ENCODE measurements around the gene GPR26.

GPR26 gene

GRCh38 chr10:123645016-123645415 lies 21.1 kb upstream of the GPR26 start:
- H3K27ac ChIP-seq (ENCODE audit: low read depth in 2 of 2, low read length in 2 of 2), result no peak overlapping the region
- H3K27me3 ChIP-seq (ENCODE audit: control insufficient read depth in 2 of 2, insufficient read depth in 2 of 2, low read length in 2 of 2), result no peaks in the 10 kb centered on the region
- H3K36me3 ChIP-seq (ENCODE audit: control insufficient read depth in 2 of 2, insufficient read depth in 2 of 2, low read length in 2 of 2), result no peaks in the 10 kb centered on the region
- H3K9me3 ChIP-seq (ENCODE audit: control insufficient read depth in 2 of 2, low read length in 2 of 2), result no peaks in the 10 kb centered on the region
- no peak overlapping the region for H3K9ac ChIP-seq (ENCODE audit: low read depth in 1 of 2, low read length in 2 of 2)
- no peak overlapping the region for H3K4me3 ChIP-seq (ENCODE audit: low read length in 2 of 2)
- no peaks in the 10 kb centered on the region for H3K4me1 ChIP-seq (ENCODE audit: control insufficient read depth in 2 of 2, insufficient read depth in 2 of 2, low read length in 2 of 2)

- Histone ChIP-seq H3K36me3 (ENCODE audit: control insufficient read depth in 2 of 2, insufficient read depth in 2 of 2, low read length in 2 of 2) (no peaks in the 10 kb centered on the region), H3K9ac (ENCODE audit: low read depth in 1 of 2, low read length in 2 of 2) (no peak overlapping the region), H3K4me3 (ENCODE audit: low read length in 2 of 2) (no peak overlapping the region), H3K4me1 (ENCODE audit: control insufficient read depth in 2 of 2, insufficient read depth in 2 of 2, low read length in 2 of 2) (no peaks in the 10 kb centered on the region), H3K27ac (ENCODE audit: low read depth in 2 of 2, low read length in 2 of 2) (no peak overlapping the region), H3K27me3 (ENCODE audit: control insufficient read depth in 2 of 2, insufficient read depth in 2 of 2, low read length in 2 of 2) (no peaks in the 10 kb centered on the region), H3K9me3 (ENCODE audit: control insufficient read depth in 2 of 2, low read length in 2 of 2) (no peaks in the 10 kb centered on the region)
These were observed 20.5 kb upstream of the GPR26 start for GRCh38 chr10:123645615-123646014.

- H3K27me3 ChIP-seq (ENCODE audit: control insufficient read depth in 2 of 2, insufficient read depth in 2 of 2, low read length in 2 of 2), result no peaks in the 10 kb centered on the region
- no peaks in the 10 kb centered on the region for H3K36me3 ChIP-seq (ENCODE audit: control insufficient read depth in 2 of 2, insufficient read depth in 2 of 2, low read length in 2 of 2)
- H3K27ac ChIP-seq (ENCODE audit: low read depth in 2 of 2, low read length in 2 of 2), result no peak overlapping the region
- no peaks in the 10 kb centered on the region for H3K4me1 ChIP-seq (ENCODE audit: control insufficient read depth in 2 of 2, insufficient read depth in 2 of 2, low read length in 2 of 2)
- H3K9me3 ChIP-seq (ENCODE audit: control insufficient read depth in 2 of 2, low read length in 2 of 2), result no peaks in the 10 kb centered on the region
- no peak overlapping the region for H3K4me3 ChIP-seq (ENCODE audit: low read length in 2 of 2)
- no peak overlapping the region for H3K9ac ChIP-seq (ENCODE audit: low read depth in 1 of 2, low read length in 2 of 2)
These were observed 17.6 kb upstream of the GPR26 start for GRCh38 chr10:123648595-123648994.

- no peak overlapping the region for H3K4me3 ChIP-seq (ENCODE audit: low read length in 2 of 2)
- H3K36me3 ChIP-seq (ENCODE audit: control insufficient read depth in 2 of 2, insufficient read depth in 2 of 2, low read length in 2 of 2), result no peaks in the 10 kb centered on the region
- H3K9ac ChIP-seq (ENCODE audit: low read depth in 1 of 2, low read length in 2 of 2), result no peak overlapping the region
- no peaks in the 10 kb centered on the region for H3K27me3 ChIP-seq (ENCODE audit: control insufficient read depth in 2 of 2, insufficient read depth in 2 of 2, low read length in 2 of 2)
- no peak overlapping the region for H3K27ac ChIP-seq (ENCODE audit: low read depth in 2 of 2, low read length in 2 of 2)
- no peaks in the 10 kb centered on the region for H3K4me1 ChIP-seq (ENCODE audit: control insufficient read depth in 2 of 2, insufficient read depth in 2 of 2, low read length in 2 of 2)
- H3K9me3 ChIP-seq (ENCODE audit: control insufficient read depth in 2 of 2, low read length in 2 of 2), result no peaks in the 10 kb centered on the region
These were observed 16.5 kb upstream of the GPR26 start for GRCh38 chr10:123649676-123650075.

GRCh38 chr10:123651421-123652047 lies 14.6 kb upstream of the GPR26 start:
- H3K4me1 ChIP-seq (ENCODE audit: control insufficient read depth in 2 of 2, insufficient read depth in 2 of 2, low read length in 2 of 2), result no peaks in the 10 kb centered on the region
- H3K27me3 ChIP-seq (ENCODE audit: control insufficient read depth in 2 of 2, insufficient read depth in 2 of 2, low read length in 2 of 2), result no peaks in the 10 kb centered on the region
- H3K9ac ChIP-seq (ENCODE audit: low read depth in 1 of 2, low read length in 2 of 2), result no peak overlapping the region
- H3K4me3 ChIP-seq (ENCODE audit: low read length in 2 of 2), result no peak overlapping the region
- H3K27ac ChIP-seq (ENCODE audit: low read depth in 2 of 2, low read length in 2 of 2), result no peak overlapping the region
- no peaks in the 10 kb centered on the region for H3K9me3 ChIP-seq (ENCODE audit: control insufficient read depth in 2 of 2, low read length in 2 of 2)
- H3K36me3 ChIP-seq (ENCODE audit: control insufficient read depth in 2 of 2, insufficient read depth in 2 of 2, low read length in 2 of 2), result no peaks in the 10 kb centered on the region

GRCh38 chr10:123655751-123656150 lies 10.4 kb upstream of the GPR26 start:
- Histone ChIP-seq H3K27ac (ENCODE audit: low read depth in 2 of 2, low read length in 2 of 2) (no peak overlapping the region), H3K9ac (ENCODE audit: low read depth in 1 of 2, low read length in 2 of 2) (no peak overlapping the region), H3K36me3 (ENCODE audit: control insufficient read depth in 2 of 2, insufficient read depth in 2 of 2, low read length in 2 of 2) (no peaks in the 10 kb centered on the region)

GRCh38 chr10:123663522-123663921 lies 2.6 kb upstream of the GPR26 start:
- H3K4me3 ChIP-seq (ENCODE audit: low read length in 2 of 2), result no peak overlapping the region
- H3K27me3 ChIP-seq (ENCODE audit: control insufficient read depth in 2 of 2, insufficient read depth in 2 of 2, low read length in 2 of 2), result peaks cover 7 to 11% of the 10 kb centered on the region in 2 donors
- H3K36me3 ChIP-seq (ENCODE audit: control insufficient read depth in 2 of 2, insufficient read depth in 2 of 2, low read length in 2 of 2), result no peaks in the 10 kb centered on the region
- H3K4me1 ChIP-seq (ENCODE audit: control insufficient read depth in 2 of 2, insufficient read depth in 2 of 2, low read length in 2 of 2), result no peaks in the 10 kb centered on the region
- H3K27ac ChIP-seq (ENCODE audit: low read depth in 2 of 2, low read length in 2 of 2), result no peak overlapping the region
- no peak overlapping the region for H3K9ac ChIP-seq (ENCODE audit: low read depth in 1 of 2, low read length in 2 of 2)
- H3K9me3 ChIP-seq (ENCODE audit: control insufficient read depth in 2 of 2, low read length in 2 of 2), result no peaks in the 10 kb centered on the region

More at GRCh38 chr10:123655751-123656150, 10.4 kb upstream of the GPR26 start:
- Histone ChIP-seq H3K4me1 (ENCODE audit: control insufficient read depth in 2 of 2, insufficient read depth in 2 of 2, low read length in 2 of 2) (no peaks in the 10 kb centered on the region), H3K27me3 (ENCODE audit: control insufficient read depth in 2 of 2, insufficient read depth in 2 of 2, low read length in 2 of 2) (no peaks in the 10 kb centered on the region), H3K9me3 (ENCODE audit: control insufficient read depth in 2 of 2, low read length in 2 of 2) (no peaks in the 10 kb centered on the region), H3K4me3 (ENCODE audit: low read length in 2 of 2) (no peak overlapping the region)

GRCh38 chr10:123665491-123666286 lies 466 bp upstream of the GPR26 start:
- peaks cover 7 to 11% of the 10 kb centered on the region in 2 donors for H3K27me3 ChIP-seq (ENCODE audit: control insufficient read depth in 2 of 2, insufficient read depth in 2 of 2, low read length in 2 of 2)
- no peaks in the 10 kb centered on the region for H3K4me1 ChIP-seq (ENCODE audit: control insufficient read depth in 2 of 2, insufficient read depth in 2 of 2, low read length in 2 of 2)
- H3K9ac ChIP-seq (ENCODE audit: low read depth in 1 of 2, low read length in 2 of 2), result no peak overlapping the region
- no peaks in the 10 kb centered on the region for H3K36me3 ChIP-seq (ENCODE audit: control insufficient read depth in 2 of 2, insufficient read depth in 2 of 2, low read length in 2 of 2)
- no peak overlapping the region for H3K4me3 ChIP-seq (ENCODE audit: low read length in 2 of 2)
- H3K9me3 ChIP-seq (ENCODE audit: control insufficient read depth in 2 of 2, low read length in 2 of 2), result no peaks in the 10 kb centered on the region
- H3K27ac ChIP-seq (ENCODE audit: low read depth in 2 of 2, low read length in 2 of 2), result no peak overlapping the region

GRCh38 chr10:123669886-123670285 lies 3.7 kb downstream of the GPR26 start:
- Histone ChIP-seq H3K4me1 (ENCODE audit: control insufficient read depth in 2 of 2, insufficient read depth in 2 of 2, low read length in 2 of 2) (no peaks in the 10 kb centered on the region), H3K36me3 (ENCODE audit: control insufficient read depth in 2 of 2, insufficient read depth in 2 of 2, low read length in 2 of 2) (no peaks in the 10 kb centered on the region), H3K9ac (ENCODE audit: low read depth in 1 of 2, low read length in 2 of 2) (no peak overlapping the region), H3K4me3 (ENCODE audit: low read length in 2 of 2) (no peak overlapping the region), H3K9me3 (ENCODE audit: control insufficient read depth in 2 of 2, low read length in 2 of 2) (no peaks in the 10 kb centered on the region), H3K27ac (ENCODE audit: low read depth in 2 of 2, low read length in 2 of 2) (no peak overlapping the region), H3K27me3 (ENCODE audit: control insufficient read depth in 2 of 2, insufficient read depth in 2 of 2, low read length in 2 of 2) (peaks cover 5 to 9% of the 10 kb centered on the region in 2 donors)

GRCh38 chr10:123673198-123673597 lies 7.0 kb downstream of the GPR26 start:
- Histone ChIP-seq H3K9ac (ENCODE audit: low read depth in 1 of 2, low read length in 2 of 2) (no peak overlapping the region), H3K4me3 (ENCODE audit: low read length in 2 of 2) (no peak overlapping the region), H3K27ac (ENCODE audit: low read depth in 2 of 2, low read length in 2 of 2) (no peak overlapping the region), H3K36me3 (ENCODE audit: control insufficient read depth in 2 of 2, insufficient read depth in 2 of 2, low read length in 2 of 2) (no peaks in the 10 kb centered on the region), H3K4me1 (ENCODE audit: control insufficient read depth in 2 of 2, insufficient read depth in 2 of 2, low read length in 2 of 2) (no peaks in the 10 kb centered on the region), H3K27me3 (ENCODE audit: control insufficient read depth in 2 of 2, insufficient read depth in 2 of 2, low read length in 2 of 2) (peaks cover 0 to 2% of the 10 kb centered on the region in 2 donors), H3K9me3 (ENCODE audit: control insufficient read depth in 2 of 2, low read length in 2 of 2) (no peaks in the 10 kb centered on the region)
